Measurements from ENCODE around the gene LDB3.

The LDB3 gene

DNA sequence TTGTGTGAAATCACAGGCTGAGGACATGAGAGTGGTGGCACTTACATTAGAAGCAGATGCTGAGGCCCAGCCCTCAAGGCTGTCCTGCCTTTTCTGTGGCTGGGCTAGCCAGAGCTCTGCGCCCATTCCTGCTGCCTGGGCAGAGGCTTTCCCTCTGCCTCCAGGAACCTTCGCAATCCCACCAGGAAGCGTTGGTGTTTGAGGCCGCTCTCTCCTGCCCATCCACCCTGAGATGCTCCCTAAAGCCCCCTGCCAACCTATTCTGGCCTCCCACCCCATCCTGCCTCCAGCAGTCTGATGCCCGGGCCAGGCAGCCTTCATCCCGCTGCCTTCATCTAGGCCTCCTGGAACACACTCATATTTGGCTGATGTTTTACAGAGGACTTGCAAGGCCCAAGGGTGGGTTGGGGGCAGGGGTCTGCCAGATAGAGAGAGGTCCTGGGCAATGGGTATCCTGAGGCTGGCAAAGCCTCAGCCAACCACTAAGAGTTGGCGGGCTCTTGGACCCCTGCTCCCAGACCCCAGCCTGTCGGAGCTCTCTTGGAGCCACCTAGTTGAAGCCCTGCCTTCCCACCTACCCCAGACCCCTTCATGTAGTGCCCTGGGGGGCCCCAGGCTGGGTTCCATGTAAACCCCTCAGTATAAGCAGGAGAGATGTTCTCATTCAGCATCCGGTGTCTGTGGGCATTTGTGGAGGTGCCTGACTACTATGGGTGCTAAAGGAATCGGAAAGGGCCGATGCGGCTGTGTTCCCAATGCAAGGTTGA lies 32.7 kb downstream of the LDB3 start:
- no peak overlapping the region for H3K27ac ChIP-seq (ENCODE audit: low read depth, low read length)

DNA sequence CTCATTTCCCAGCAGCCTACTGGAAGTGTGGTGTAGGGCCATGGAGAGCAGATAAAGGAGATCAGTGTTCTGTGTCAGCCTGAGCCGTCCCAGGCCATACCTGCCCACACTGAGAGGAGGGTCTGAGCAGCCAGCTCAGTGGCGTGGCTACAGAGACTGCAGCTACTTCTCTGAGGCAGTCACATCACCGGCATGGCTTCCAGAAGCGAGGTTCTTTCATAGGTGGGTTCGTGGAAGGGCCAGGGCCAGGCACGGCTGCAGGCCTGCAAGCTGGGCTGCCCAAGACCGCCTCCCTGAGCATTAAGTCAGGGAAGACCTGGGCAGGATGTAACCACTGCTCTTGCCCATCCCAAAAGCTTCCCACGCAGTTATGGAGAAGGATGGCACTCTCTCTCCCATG lies 34.9 kb downstream of the LDB3 start:
- H3K36me3 ChIP-seq (ENCODE audit: control insufficient read depth in 5 of 5, insufficient read depth in 5 of 5, low read length in 5 of 5), result no peaks in the 10 kb centered on the region
- no peak overlapping the region for H3K27ac ChIP-seq (ENCODE audit: low read depth, low read length)
- H3K9me3 ChIP-seq (ENCODE audit: control insufficient read depth in 5 of 5, low read length in 5 of 5), result no peaks in the 10 kb centered on the region
- H3K4me1 ChIP-seq (ENCODE audit: control insufficient read depth in 5 of 5, insufficient read depth in 5 of 5, low read length in 5 of 5), result peaks cover 0 to 6% (median 5%) of the 10 kb centered on the region in 5 donors
- no peak overlapping the region for H3K4me3 ChIP-seq (ENCODE audit: low read depth in 1 of 5, low read length in 5 of 5)
- peaks cover 0 to 30% (median 2%) of the 10 kb centered on the region in 5 donors for H3K27me3 ChIP-seq (ENCODE audit: control insufficient read depth in 5 of 5, insufficient read depth in 4 of 5, low read length in 5 of 5)
- H3K9ac ChIP-seq (ENCODE audit: low read length in 5 of 5), result no peak overlapping the region

More for the DNA sequence above, 32.7 kb downstream of the LDB3 start:
- H3K9me3 ChIP-seq (ENCODE audit: control insufficient read depth in 5 of 5, low read length in 5 of 5), result no peaks in the 10 kb centered on the region
- H3K27me3 ChIP-seq (ENCODE audit: control insufficient read depth in 5 of 5, insufficient read depth in 4 of 5, low read length in 5 of 5), result peaks cover 0 to 25% (median 5%) of the 10 kb centered on the region in 5 donors
- H3K4me3 ChIP-seq (ENCODE audit: low read depth in 1 of 5, low read length in 5 of 5), result no peak overlapping the region
- H3K36me3 ChIP-seq (ENCODE audit: control insufficient read depth in 5 of 5, insufficient read depth in 5 of 5, low read length in 5 of 5), result no peaks in the 10 kb centered on the region
- H3K9ac ChIP-seq (ENCODE audit: low read length in 5 of 5), result no peak overlapping the region
- H3K4me1 ChIP-seq (ENCODE audit: control insufficient read depth in 5 of 5, insufficient read depth in 5 of 5, low read length in 5 of 5), result peaks cover 0 to 6% (median 5%) of the 10 kb centered on the region in 5 donors

DNA sequence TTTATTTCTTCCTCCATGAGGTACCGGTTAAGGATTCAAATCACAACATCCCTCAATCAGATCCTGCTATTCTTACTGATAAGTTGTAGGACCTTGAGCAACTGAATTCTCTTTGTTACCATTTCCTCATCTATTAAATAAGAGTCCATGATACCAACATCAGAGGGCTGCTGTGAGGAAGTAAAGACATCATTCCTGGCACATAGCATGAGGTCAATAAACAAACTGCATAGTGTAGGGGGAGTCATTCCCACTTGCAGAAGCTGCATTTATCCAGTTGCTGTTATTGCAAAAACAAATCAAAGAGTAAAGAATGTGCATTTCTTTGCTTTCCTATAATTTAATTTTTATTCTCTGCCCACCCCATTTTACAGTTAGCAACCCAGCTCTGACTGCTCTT lies 36.8 kb downstream of the LDB3 start:
- peaks cover 0 to 18% (median 3%) of the 10 kb centered on the region in 5 donors for H3K27me3 ChIP-seq (ENCODE audit: control insufficient read depth in 5 of 5, insufficient read depth in 4 of 5, low read length in 5 of 5)
- no peaks in the 10 kb centered on the region for H3K9me3 ChIP-seq (ENCODE audit: control insufficient read depth in 5 of 5, low read length in 5 of 5)
- H3K36me3 ChIP-seq (ENCODE audit: control insufficient read depth in 5 of 5, insufficient read depth in 5 of 5, low read length in 5 of 5), result no peaks in the 10 kb centered on the region
- no peaks in the 10 kb centered on the region for H3K4me1 ChIP-seq (ENCODE audit: control insufficient read depth in 5 of 5, insufficient read depth in 5 of 5, low read length in 5 of 5)
- H3K9ac ChIP-seq (ENCODE audit: low read length in 5 of 5), result no peak overlapping the region
- H3K4me3 ChIP-seq (ENCODE audit: low read depth in 1 of 5, low read length in 5 of 5), result no peak overlapping the region
- no peak overlapping the region for H3K27ac ChIP-seq (ENCODE audit: low read depth, low read length)

DNA sequence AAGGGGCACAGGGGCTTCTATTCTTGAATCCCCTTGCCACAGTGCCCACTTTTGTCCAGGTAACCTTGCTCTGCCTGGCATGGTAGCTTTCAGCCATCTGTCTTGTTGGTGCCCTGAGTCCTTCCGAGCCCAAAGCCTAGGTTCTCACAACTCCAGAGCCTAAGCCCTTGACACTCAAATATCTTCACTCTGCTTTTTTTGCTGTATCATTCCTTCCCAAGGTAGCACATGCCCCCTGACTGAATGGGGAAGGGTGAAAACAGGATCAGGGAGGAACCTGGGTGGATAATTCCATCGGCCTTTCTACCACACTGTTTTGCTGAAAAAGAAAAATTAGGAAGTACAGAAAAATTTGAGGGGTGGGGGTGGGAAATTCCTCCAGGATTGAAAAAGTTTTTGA lies 37.6 kb downstream of the LDB3 start:
- no peaks in the 10 kb centered on the region for H3K9me3 ChIP-seq (ENCODE audit: control insufficient read depth in 5 of 5, low read length in 5 of 5)
- H3K27ac ChIP-seq (ENCODE audit: low read depth, low read length), result no peak overlapping the region
- H3K9ac ChIP-seq (ENCODE audit: low read length in 5 of 5), result no peak overlapping the region
- no peak overlapping the region for H3K4me3 ChIP-seq (ENCODE audit: low read depth in 1 of 5, low read length in 5 of 5)
- peaks cover 0 to 6% (median 5%) of the 10 kb centered on the region in 5 donors for H3K4me1 ChIP-seq (ENCODE audit: control insufficient read depth in 5 of 5, insufficient read depth in 5 of 5, low read length in 5 of 5)
- no peaks in the 10 kb centered on the region for H3K36me3 ChIP-seq (ENCODE audit: control insufficient read depth in 5 of 5, insufficient read depth in 5 of 5, low read length in 5 of 5)
- H3K27me3 ChIP-seq (ENCODE audit: control insufficient read depth in 5 of 5, insufficient read depth in 4 of 5, low read length in 5 of 5), result peaks cover 0 to 12% (median 3%) of the 10 kb centered on the region in 5 donors

DNA sequence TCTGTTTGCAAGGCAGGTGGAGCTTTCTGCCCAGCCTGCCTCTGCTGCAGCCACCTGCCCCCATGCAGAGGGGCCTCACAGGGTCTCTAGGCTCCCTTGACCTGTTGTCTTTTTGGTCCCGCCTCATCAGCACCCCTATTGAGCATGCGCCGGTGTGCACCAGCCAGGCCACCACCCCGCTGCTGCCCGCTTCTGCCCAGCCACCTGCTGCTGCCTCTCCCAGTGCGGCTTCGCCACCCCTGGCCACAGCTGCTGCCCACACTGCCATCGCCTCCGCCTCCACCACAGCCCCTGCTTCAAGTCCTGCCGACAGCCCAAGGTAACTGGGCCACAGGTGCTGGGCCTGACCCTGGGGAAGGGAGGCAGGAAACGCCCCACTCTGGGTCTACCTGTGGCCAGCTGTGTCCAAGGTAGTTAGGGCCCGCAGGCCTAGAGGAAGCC lies 38.1 kb downstream of the LDB3 start:
- H3K27me3 ChIP-seq (ENCODE audit: control insufficient read depth in 5 of 5, insufficient read depth in 4 of 5, low read length in 5 of 5), result peaks cover 0 to 12% (median 3%) of the 10 kb centered on the region in 5 donors
- peaks cover 0 to 8% (median 6%) of the 10 kb centered on the region in 5 donors for H3K4me1 ChIP-seq (ENCODE audit: control insufficient read depth in 5 of 5, insufficient read depth in 5 of 5, low read length in 5 of 5)
- no peak overlapping the region for H3K9ac ChIP-seq (ENCODE audit: low read length in 5 of 5)
- H3K36me3 ChIP-seq (ENCODE audit: control insufficient read depth in 5 of 5, insufficient read depth in 5 of 5, low read length in 5 of 5), result no peaks in the 10 kb centered on the region
- no peaks in the 10 kb centered on the region for H3K9me3 ChIP-seq (ENCODE audit: control insufficient read depth in 5 of 5, low read length in 5 of 5)
- no peak overlapping the region for H3K27ac ChIP-seq (ENCODE audit: low read depth, low read length)
- no peak overlapping the region for H3K4me3 ChIP-seq (ENCODE audit: low read depth in 1 of 5, low read length in 5 of 5)

DNA sequence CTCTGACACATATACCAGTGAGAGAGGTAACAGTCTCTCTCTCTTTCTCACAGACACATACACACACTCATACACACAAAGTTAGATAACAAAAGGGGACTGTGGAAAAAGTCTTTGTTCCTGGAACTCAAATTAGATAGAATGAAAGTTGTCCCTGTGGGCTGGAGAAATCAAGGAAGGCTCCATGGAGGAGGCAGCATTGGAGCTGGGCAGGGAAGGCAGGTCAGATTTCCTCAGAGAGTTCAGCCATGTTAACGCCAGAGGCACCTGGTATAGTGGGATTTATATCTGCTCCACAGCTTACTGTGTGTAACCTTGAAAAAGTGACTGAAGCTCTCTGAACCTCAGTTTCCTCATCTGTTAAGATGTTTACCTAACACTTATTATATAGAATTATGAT lies 38.7 kb downstream of the LDB3 start:
- peaks cover 0 to 12% (median 3%) of the 10 kb centered on the region in 5 donors for H3K27me3 ChIP-seq (ENCODE audit: control insufficient read depth in 5 of 5, insufficient read depth in 4 of 5, low read length in 5 of 5)
- H3K9me3 ChIP-seq (ENCODE audit: control insufficient read depth in 5 of 5, low read length in 5 of 5), result no peaks in the 10 kb centered on the region
- no peaks in the 10 kb centered on the region for H3K36me3 ChIP-seq (ENCODE audit: control insufficient read depth in 5 of 5, insufficient read depth in 5 of 5, low read length in 5 of 5)
- H3K9ac ChIP-seq (ENCODE audit: low read length in 5 of 5), result no peak overlapping the region
- H3K27ac ChIP-seq (ENCODE audit: low read depth, low read length), result no peak overlapping the region
- no peak overlapping the region for H3K4me3 ChIP-seq (ENCODE audit: low read depth in 1 of 5, low read length in 5 of 5)
- peaks cover 0 to 11% (median 8%) of the 10 kb centered on the region in 5 donors for H3K4me1 ChIP-seq (ENCODE audit: control insufficient read depth in 5 of 5, insufficient read depth in 5 of 5, low read length in 5 of 5)

DNA sequence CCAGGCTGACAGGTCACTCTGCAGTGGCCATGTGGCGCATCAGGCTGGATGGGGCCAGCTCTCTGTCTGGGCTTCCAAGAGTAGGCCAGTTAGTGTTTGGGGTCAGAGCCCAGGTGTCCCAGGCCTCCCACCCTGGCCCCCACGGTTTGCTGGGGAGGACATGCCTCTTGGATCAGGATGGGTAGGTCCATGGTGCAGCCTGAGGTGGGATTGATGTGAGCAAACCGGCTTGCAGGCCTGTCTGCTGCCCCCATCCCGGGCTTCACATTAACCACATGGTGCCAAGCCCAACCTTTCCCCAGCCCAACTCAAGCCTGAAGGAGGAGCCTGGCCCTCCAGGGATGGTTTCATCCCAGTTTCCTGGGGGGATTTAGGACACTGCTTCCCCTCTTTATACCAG lies 39.2 kb downstream of the LDB3 start:
- H3K4me3 ChIP-seq (ENCODE audit: low read depth in 1 of 5, low read length in 5 of 5), result no peak overlapping the region
- no peaks in the 10 kb centered on the region for H3K9me3 ChIP-seq (ENCODE audit: control insufficient read depth in 5 of 5, low read length in 5 of 5)
- H3K9ac ChIP-seq (ENCODE audit: low read length in 5 of 5), result no peak overlapping the region
- peaks cover 0 to 12% (median 3%) of the 10 kb centered on the region in 5 donors for H3K27me3 ChIP-seq (ENCODE audit: control insufficient read depth in 5 of 5, insufficient read depth in 4 of 5, low read length in 5 of 5)
- peaks cover 0 to 15% (median 14%) of the 10 kb centered on the region in 5 donors for H3K4me1 ChIP-seq (ENCODE audit: control insufficient read depth in 5 of 5, insufficient read depth in 5 of 5, low read length in 5 of 5)
- H3K27ac ChIP-seq (ENCODE audit: low read depth, low read length), result no peak overlapping the region
- no peaks in the 10 kb centered on the region for H3K36me3 ChIP-seq (ENCODE audit: control insufficient read depth in 5 of 5, insufficient read depth in 5 of 5, low read length in 5 of 5)

DNA sequence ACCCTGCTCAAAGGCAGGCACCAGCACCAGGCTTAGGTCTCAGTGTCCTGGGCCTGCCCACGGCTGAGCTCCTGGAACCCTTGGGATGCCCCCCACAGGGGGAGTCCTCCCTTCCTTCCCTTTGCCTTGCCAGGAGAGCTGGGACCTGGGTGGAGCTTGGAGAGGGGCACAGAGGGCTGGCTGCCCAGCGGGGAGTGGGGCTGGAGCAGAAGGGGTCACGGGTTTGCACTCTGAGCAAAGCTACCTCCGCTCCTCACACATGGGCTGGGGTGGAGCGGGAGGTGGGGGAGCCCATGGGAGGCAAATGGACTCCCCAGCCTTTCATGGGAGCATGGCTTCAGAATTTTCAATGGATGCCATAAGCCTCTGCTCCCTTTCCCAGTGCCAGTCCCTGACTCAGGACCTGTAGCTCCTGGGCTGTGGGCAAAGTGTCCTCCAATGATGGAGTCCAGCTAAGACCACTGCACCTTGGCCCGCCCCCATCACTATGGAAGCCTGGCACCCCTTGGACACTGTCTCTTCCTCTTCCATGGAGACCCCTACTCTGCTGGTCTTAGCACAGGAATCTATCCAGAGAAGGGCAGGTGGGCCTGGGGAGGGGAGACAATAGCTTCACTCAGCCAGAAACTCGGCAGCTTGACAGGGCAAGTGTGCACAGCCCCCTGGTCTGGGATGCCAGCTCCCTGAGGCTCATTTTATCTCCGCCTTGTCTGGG lies 39.9 kb downstream of the LDB3 start:
- Histone ChIP-seq H3K4me1 (ENCODE audit: control insufficient read depth in 5 of 5, insufficient read depth in 5 of 5, low read length in 5 of 5) (peaks cover 0 to 16% (median 14%) of the 10 kb centered on the region in 5 donors), H3K9me3 (ENCODE audit: control insufficient read depth in 5 of 5, low read length in 5 of 5) (no peaks in the 10 kb centered on the region), H3K36me3 (ENCODE audit: control insufficient read depth in 5 of 5, insufficient read depth in 5 of 5, low read length in 5 of 5) (no peaks in the 10 kb centered on the region), H3K9ac (ENCODE audit: low read length in 5 of 5) (no peak overlapping the region), H3K27ac (ENCODE audit: low read depth, low read length) (no peak overlapping the region), H3K4me3 (ENCODE audit: low read depth in 1 of 5, low read length in 5 of 5) (no peak overlapping the region), H3K27me3 (ENCODE audit: control insufficient read depth in 5 of 5, insufficient read depth in 4 of 5, low read length in 5 of 5) (peaks cover 0 to 12% (median 3%) of the 10 kb centered on the region in 5 donors)

DNA sequence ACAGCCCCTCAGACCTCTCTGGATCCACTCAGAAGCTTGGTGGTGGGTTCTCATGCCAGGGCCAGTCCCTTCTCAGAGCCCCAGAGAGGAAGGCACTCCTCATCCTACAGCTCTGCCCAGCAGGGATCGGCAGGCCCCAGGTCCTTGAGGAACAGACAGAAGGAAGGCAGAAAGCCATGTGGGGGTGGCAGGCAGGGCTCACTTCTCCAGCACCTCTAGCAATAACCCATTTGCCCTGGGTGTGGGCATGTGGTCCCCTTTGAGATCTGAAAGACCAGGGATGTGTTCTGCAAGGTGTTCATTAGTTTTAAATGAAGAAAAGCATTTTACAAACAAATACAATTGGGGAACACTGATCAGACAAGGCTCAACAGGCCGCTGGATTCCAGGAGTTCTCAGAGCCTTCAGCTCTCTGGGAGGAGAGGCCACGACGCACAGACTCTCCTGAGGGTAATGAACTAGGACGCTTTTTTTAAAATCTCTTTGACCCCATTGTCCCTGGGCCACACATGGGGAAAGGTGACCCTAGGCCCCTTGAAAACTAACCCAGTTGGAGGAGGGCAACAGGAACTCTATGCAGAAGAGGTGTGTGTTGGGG lies 40.6 kb downstream of the LDB3 start:
- H3K4me3 ChIP-seq (ENCODE audit: low read depth in 1 of 5, low read length in 5 of 5), result no peak overlapping the region
- H3K27ac ChIP-seq (ENCODE audit: low read depth, low read length), result no peak overlapping the region
- peaks cover 0 to 12% (median 3%) of the 10 kb centered on the region in 5 donors for H3K27me3 ChIP-seq (ENCODE audit: control insufficient read depth in 5 of 5, insufficient read depth in 4 of 5, low read length in 5 of 5)
- H3K36me3 ChIP-seq (ENCODE audit: control insufficient read depth in 5 of 5, insufficient read depth in 5 of 5, low read length in 5 of 5), result no peaks in the 10 kb centered on the region
- no peaks in the 10 kb centered on the region for H3K9me3 ChIP-seq (ENCODE audit: control insufficient read depth in 5 of 5, low read length in 5 of 5)
- H3K4me1 ChIP-seq (ENCODE audit: control insufficient read depth in 5 of 5, insufficient read depth in 5 of 5, low read length in 5 of 5), result peaks cover 0 to 16% (median 14%) of the 10 kb centered on the region in 5 donors
- H3K9ac ChIP-seq (ENCODE audit: low read length in 5 of 5), result no peak overlapping the region

Data from subcutaneous abdominal adipose tissue (tissue), 5 donors.